RWPE2 (cell line): Measurements from ENCODE around the gene ZER1.
"Not testable (repeated sequence)": the region's sequence is repeated elsewhere in the genome, so short reads cannot be mapped to it uniquely, and the experiment has no call there.

Source experiments
- ATAC-seq: fragments of 200-7000 bp; cut with Tn5 transposase; 3 replicates; pipeline ENCODE4 v1.9.1; 2021; ENCODE audit warnings: low read depth
- DNase-seq: peaks from one replicate; pipeline ENCODE4 v3.0.0-alpha.2; 2020; ENCODE audit warnings: low spot score
- H3K27ac ChIP-seq: fragments of 450-650 bp; 2 replicates; pipeline ENCODE4 v1.5.1; 2017; ENCODE audit warnings: mild to moderate bottlenecking; ENCODE audit not compliant: poor library complexity, severe bottlenecking
- H3K27me3 ChIP-seq: fragments of 250-450 bp; sonication (Bioruptor Pico); 2 replicates; pipeline ENCODE4 v1.5.1; 2021; ENCODE audit warnings: mild to moderate bottlenecking, moderate library complexity; ENCODE audit not compliant: insufficient read depth, poor library complexity, severe bottlenecking
- H3K36me3 ChIP-seq: fragments of 250-450 bp; sonication (Bioruptor Pico); 2 replicates; pipeline ENCODE4 v1.5.1; 2020; ENCODE audit warnings: low read depth, mild to moderate bottlenecking, moderate library complexity
- H3K4me1 ChIP-seq: fragments of 250-450 bp; sonication (Bioruptor Pico); 2 replicates; pipeline ENCODE4 v1.5.1; 2021; ENCODE audit warnings: mild to moderate bottlenecking, moderate library complexity; ENCODE audit not compliant: insufficient read depth, poor library complexity, severe bottlenecking
- H3K4me3 ChIP-seq: fragments of 250-450 bp; sonication (Bioruptor Pico); 2 replicates; pipeline ENCODE4 v1.5.1; 2021; ENCODE audit warnings: mild to moderate bottlenecking, moderate library complexity; ENCODE audit not compliant: severe bottlenecking
- H3K9me3 ChIP-seq: fragments of 250-450 bp; sonication (Bioruptor Pico); 2 replicates; pipeline ENCODE4 v1.5.1; 2021; ENCODE audit warnings: mild to moderate bottlenecking, moderate library complexity; ENCODE audit not compliant: severe bottlenecking
- TF ChIP-seq, protein P1 (sequence below): fragments of 450-650 bp; IDR thresholded peaks from one replicate; pipeline ENCODE4 v1.5.1; 2017; ENCODE audit warnings: mild to moderate bottlenecking, moderate library complexity; ENCODE audit not compliant: poor library complexity, severe bottlenecking

ZER1 gene

DNA sequence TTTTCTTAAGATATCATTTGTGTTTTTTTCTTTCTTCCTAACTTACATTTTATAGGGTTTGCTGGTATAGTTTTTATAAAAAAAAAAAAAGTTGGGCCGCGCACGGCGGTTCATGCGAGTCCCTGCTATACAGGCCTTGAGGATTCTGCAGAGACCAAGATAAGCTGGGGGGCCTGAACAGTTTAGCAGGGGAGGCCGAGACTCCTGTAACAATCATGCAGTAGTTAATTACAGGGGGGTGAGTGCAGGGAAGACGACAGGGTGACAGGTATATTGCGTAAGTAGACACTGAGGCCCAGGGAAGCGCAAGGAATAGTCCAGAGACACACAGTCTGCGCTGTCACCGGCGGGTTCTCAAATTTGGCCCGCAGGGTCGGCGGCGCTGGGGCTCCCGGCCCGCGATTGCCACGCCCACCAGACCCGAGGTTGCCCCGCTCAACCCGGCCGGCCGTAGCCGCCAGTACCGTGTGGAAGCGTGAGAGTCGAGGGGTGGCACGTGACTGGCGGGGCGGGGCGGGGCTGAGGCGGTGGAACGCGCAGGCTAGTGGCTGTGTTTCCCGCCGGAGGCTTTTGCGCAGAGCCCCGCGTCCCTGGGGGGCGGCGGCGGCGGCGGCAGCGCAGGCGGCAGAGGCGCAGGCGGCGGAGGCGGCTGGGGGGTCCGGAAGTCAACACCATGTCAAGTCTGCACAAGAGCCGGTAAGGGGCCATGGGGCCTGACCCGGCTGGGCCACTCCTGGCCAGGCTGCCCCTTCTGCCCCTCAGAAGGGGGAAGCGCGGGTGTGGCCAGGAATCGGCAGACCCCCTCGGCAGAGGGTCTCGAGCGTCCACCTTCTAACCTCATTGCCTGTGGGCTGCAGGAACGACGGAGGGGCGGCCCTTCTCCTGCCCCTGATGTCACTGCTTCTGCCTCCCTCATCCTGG, 15.2 kb upstream of the ZER1 start, which contains the start of gene TBC1D13:
TSS of gene TBC1D13 (plus strand) at position 573 of the 921 bp plus-strand sequence. CDS start at position 674, 101 bp downstream.
- peak; percentile 83 for DNase-seq
- H3K4me1 ChIP-seq = no peaks in the 10 kb centered on the region
- peak; percentile 97 for ATAC-seq

DNA sequence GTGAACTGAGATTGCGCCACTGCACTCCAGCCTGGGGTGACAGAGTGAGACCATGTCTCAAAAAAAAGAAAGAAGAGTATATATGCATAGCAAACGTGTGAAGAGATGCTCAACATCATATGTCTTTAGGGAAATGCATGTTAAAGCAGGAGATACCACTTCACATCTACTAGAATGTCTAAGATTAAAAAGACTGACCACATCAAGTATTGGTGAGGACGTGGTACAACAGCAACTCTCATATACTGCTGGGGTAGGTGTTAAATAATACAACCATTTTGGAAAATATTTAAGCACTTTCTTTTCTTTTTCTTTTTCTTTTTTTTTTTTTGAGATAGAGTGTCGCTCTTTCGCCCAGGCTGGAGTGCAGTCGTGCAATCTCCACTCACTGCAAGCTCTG, 13.7 kb upstream of the ZER1 start:
- H3K27ac ChIP-seq = no peak overlapping the region
- TF ChIP-seq, protein P1, sequence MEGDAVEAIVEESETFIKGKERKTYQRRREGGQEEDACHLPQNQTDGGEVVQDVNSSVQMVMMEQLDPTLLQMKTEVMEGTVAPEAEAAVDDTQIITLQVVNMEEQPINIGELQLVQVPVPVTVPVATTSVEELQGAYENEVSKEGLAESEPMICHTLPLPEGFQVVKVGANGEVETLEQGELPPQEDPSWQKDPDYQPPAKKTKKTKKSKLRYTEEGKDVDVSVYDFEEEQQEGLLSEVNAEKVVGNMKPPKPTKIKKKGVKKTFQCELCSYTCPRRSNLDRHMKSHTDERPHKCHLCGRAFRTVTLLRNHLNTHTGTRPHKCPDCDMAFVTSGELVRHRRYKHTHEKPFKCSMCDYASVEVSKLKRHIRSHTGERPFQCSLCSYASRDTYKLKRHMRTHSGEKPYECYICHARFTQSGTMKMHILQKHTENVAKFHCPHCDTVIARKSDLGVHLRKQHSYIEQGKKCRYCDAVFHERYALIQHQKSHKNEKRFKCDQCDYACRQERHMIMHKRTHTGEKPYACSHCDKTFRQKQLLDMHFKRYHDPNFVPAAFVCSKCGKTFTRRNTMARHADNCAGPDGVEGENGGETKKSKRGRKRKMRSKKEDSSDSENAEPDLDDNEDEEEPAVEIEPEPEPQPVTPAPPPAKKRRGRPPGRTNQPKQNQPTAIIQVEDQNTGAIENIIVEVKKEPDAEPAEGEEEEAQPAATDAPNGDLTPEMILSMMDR = no peak
- H3K27me3 ChIP-seq = no peaks in the 10 kb centered on the region
- no peak for DNase-seq
- no peak for ATAC-seq
- H3K4me3 ChIP-seq = no peak overlapping the region
- H3K9me3 ChIP-seq = no peaks in the 10 kb centered on the region
- no peaks in the 10 kb centered on the region for H3K4me1 ChIP-seq
- H3K36me3 ChIP-seq = 0 out of 2 replicates have a peak, but pooled peaks cover 3% of the 10 kb centered on the region

More for the DNA sequence above, 15.2 kb upstream of the ZER1 start, which contains the start of gene TBC1D13:
- no peaks in the 10 kb centered on the region for H3K27me3 ChIP-seq
- no peaks in the 10 kb centered on the region for H3K9me3 ChIP-seq
- H3K36me3 ChIP-seq = peaks cover 13% of the 10 kb centered on the region
- peak within 1 kb of the TSS; percentile 100 for H3K4me3 ChIP-seq
- TF ChIP-seq, protein P1 = no peak
- peak within 1 kb of the TSS; percentile 46 for H3K27ac ChIP-seq

DNA sequence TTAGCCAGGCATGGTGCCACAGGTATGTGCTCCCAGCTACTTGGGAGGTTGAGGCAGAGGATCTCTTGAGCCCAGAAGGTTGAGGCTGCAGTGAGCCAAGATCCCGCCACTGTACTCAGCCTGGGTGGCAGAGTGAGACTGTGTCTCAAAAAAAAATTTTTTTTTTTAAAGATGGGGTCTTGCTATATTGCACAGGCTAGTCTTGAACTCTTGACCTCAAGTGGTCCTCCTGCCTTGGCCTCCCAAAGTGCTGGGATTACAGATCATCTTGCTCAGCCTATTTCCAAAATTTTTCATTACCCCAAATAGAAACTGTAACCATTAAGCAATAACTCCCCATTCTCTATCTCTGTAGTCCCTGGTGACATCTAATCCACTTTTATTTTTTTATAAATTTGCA, 10.9 kb upstream of the ZER1 start:
- ATAC-seq (no peak), DNase-seq (no peak)
- H3K4me3 ChIP-seq = no peak overlapping the region
- no peak overlapping the region for H3K27ac ChIP-seq
- H3K9me3 ChIP-seq = no peaks in the 10 kb centered on the region
- H3K36me3 ChIP-seq = no peaks in the 10 kb centered on the region
- H3K4me1 ChIP-seq = no peaks in the 10 kb centered on the region
- TF ChIP-seq, protein P1 = no peak
- no peaks in the 10 kb centered on the region for H3K27me3 ChIP-seq

DNA sequence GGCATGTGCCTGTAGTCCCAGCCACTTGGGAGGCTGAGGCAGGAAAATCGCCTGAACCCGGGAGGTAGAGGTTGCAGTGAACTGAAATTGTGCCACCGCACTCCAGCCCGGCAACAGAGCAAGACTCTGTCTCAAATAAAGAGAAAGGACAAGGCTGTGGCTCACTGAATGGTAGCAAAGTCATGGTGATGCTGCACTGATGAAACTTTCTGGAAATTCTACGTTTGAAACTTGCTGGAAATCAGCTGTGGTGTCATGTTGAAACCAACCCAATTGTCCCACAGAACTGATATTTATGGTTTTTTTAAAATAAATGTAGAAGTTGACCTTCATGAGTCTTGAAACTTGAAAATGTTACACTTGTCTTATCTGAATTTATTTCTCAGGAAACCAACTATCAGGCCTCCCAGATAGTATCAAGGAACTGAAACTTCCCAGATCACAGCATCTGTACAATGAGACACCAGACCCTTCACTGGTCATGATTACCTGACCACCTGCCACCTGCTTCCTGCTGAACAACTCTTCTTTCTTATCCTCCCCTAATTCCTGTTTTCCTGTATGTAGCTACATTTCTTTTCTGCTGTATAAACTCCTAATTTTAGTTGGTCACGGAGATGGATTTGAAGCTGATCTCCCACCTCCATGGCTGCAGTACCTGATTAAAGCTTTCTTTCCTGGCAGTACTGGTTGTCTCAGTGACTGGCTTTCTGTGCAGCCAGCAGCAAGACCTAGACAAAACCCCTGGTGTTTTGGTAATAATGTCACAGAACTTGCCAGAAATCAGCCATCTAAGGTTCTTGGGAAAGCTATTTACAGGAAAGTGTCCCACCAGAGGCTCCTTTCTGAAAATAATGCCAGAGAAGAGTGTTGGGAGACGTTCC, 9.7 kb upstream of the ZER1 start:
- ATAC-seq = no peak
- no peak overlapping the region for H3K27ac ChIP-seq
- H3K4me3 ChIP-seq = no peak overlapping the region

DNA sequence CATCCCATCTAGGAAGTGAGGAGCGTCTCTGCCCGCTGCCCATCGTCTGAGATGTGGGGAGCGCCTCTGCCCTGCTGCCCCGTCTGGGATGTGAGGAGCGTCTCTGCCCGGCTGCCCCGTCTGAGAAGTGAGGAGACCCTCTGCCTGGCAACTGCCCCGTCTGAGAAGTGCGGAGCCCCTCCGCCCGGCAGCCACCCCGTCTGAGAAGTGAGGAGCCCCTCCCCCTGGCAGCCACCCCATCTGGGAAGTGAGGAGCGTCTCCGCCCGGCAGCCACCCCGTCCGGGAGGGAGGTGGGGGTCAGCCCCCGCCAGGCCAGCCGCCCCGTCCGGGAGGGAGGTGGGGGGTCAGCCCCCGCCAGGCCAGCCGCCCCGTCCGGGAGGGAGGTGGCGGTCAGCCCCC, 8.4 kb upstream of the ZER1 start:
- H3K27ac ChIP-seq, H3K4me1 ChIP-seq, H3K27me3 ChIP-seq, ATAC-seq, H3K4me3 ChIP-seq, DNase-seq, H3K9me3 ChIP-seq, H3K36me3 ChIP-seq: not testable (repeated sequence)

More for the DNA sequence above, 9.7 kb upstream of the ZER1 start:
- no peaks in the 10 kb centered on the region for H3K9me3 ChIP-seq
- no peaks in the 10 kb centered on the region for H3K36me3 ChIP-seq
- no peaks in the 10 kb centered on the region for H3K4me1 ChIP-seq
- TF ChIP-seq, protein P1 = no peak
- no peak for DNase-seq
- H3K27me3 ChIP-seq = no peaks in the 10 kb centered on the region
